ENCODE results near the gene SAMD5. TPM values are rescaled to one million over a fixed set of nuclear protein-coding genes. Genes with fewer than 3 reads are reported as not detected.

The SAMD5 gene
- polyA plus RNA-seq, 4 donors, result 2.7 to 16.5 (median 15.0) TPM

DNA sequence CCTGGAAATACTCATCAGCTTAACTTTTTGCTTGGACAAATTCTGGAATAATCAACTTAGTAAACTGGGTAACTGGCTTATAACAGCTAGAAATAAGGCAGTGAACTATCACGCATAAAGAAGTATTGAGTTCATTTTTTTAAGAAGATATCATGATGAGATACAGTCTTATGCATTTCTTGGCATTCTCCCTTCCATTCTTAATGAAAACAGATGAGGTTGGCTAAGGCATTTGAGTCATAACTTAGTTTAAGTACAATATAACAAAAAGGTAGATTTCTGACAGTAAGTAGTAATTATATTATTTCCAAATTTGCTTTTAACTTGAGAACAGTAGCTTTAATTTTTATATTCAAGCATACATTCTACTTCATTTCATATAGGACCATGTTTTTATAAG, 56.1 kb downstream of the SAMD5 start:
- DNase-seq (ENCODE audit: low read depth in 4 of 4, low spot score in 3 of 4), result no peak

GRCh38 chr6:147566244-147566898, 57.9 kb downstream of the SAMD5 start:
- DNase-seq (ENCODE audit: low read depth in 4 of 4, low spot score in 3 of 4), result no peak

DNA sequence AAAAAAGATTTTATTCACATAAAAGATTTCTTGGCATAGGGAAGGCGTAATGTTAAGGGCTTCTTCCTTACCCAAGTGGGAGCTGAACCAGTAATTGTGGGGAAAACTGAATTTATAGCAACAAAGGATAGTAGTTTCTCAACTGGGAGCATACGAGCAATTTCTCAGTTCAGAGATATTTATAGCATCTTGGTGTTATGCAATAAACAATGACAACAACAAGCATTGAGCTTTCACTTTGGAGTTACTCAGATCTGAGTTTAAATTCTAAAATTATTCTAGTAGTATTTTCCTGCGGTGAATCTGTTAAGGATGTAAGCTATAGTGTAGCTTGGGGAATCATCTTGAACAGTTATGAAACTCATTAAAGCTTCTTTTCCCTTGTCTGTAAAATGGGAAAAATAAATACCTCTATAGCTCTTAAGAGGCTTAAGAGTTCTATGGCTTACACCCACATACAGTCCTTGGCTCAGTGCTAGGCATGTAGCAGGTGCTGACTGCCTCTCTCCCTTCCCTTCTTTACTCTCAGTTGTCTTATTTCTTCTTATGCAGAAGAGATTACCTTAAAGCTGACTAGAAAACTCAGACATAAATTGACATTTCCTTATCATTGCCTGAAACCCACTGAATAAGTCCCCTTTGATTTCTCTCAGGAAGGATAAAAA, 58.8 kb downstream of the SAMD5 start:
- no peak for DNase-seq (ENCODE audit: low read depth in 4 of 4, low spot score in 3 of 4)

GRCh38 chr6:147569788-147570187, 61.3 kb downstream of the SAMD5 start:
- DNase-seq (ENCODE audit: low read depth in 4 of 4, low spot score in 3 of 4), result no peak

DNA sequence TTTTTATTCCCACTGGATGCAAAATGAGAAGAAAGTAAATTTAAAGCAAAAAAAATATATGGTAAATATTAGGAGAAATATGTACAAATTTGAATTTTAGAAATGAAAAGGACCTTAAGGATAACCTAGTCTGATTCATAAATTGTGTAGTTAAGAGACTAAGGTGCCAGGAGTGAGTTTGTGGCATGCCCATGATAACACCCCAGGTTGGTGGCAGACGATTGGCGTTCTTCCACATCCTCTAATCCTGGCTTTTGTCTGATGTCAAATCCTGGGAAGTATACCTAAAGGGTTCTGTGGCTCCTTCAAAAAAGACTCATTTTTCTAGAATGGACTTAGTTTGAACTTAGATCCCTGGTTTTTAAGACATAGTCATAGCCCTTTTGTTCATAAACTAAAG, 62.2 kb downstream of the SAMD5 start:
- DNase-seq (ENCODE audit: low read depth in 4 of 4, low spot score in 3 of 4), result no peak

GRCh38 chr6:147577488-147577887, 69.0 kb downstream of the SAMD5 start:
- DNase-seq (ENCODE audit: low read depth in 4 of 4, low spot score in 3 of 4), result no peak

GRCh38 chr6:147578159-147578558, 69.7 kb downstream of the SAMD5 start:
- no peak for DNase-seq (ENCODE audit: low read depth in 4 of 4, low spot score in 3 of 4)

- no peak for DNase-seq (ENCODE audit: low read depth in 4 of 4, low spot score in 3 of 4)
Measured at GRCh38 chr6:147578883-147579282, 70.4 kb downstream of the SAMD5 start.

DNA sequence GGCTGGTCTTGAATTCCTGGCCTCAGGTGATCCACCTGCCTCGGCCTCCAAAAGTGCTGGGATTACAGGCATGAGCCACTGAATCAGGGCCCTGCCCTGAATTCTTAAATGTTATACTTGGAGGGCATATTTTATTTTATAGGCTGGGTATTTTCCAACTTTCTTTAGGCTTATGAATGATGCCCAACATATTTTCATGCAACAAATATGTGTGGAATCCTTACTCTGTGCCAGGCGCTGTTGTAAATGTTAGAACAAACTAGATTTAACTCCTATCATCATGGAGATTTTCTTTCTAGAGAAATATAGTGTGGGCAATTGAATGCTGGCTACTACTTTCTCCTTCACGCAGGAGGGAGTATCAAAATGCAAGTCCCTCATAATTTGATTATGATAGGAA, 71.2 kb downstream of the SAMD5 start:
- DNase-seq (ENCODE audit: low read depth in 4 of 4, low spot score in 3 of 4), result no peak

GRCh38 chr6:147582991-147583390, 74.5 kb downstream of the SAMD5 start:
- no peak for DNase-seq (ENCODE audit: low read depth in 4 of 4, low spot score in 3 of 4)

DNA sequence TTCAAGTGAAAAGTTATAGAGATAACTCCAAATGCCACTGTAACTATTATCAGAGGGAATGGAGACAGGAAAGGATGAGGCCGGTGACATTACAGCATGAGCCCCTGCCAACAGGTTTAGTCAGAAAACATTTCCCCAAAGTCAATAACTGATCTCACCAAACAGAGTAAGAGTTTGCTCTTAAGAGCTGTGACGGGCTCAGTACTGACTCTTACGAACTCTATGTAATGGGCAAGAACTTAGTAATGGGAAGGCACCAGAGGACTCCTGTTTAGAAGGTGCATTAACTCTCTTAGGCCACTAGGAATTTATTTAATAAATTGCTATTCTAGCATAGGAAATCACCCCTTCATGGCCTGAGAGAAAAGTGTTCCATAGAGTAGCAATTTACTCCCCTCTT, 76.8 kb downstream of the SAMD5 start:
- no peak for DNase-seq (ENCODE audit: low read depth in 4 of 4, low spot score in 3 of 4)

DNA sequence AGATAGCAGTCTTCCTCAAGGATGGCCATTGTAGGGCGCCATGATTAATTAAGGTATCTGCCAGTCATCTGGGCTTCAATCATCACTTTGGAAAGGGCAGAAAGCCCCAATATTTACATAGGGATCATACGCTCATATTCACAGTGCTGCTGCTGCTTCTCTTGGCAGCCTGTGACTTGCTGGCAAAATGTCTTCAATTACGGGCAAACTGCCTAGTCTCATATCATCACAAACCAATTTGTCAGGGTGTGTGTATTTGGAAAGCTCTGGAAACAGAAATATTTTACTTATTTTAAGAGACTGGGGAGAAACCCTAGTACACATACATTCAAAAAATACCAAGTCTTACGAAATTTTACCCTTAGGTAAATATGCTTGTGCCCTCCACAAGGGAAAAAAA, 77.6 kb downstream of the SAMD5 start:
- no peak for DNase-seq (ENCODE audit: low read depth in 4 of 4, low spot score in 3 of 4)

DNA sequence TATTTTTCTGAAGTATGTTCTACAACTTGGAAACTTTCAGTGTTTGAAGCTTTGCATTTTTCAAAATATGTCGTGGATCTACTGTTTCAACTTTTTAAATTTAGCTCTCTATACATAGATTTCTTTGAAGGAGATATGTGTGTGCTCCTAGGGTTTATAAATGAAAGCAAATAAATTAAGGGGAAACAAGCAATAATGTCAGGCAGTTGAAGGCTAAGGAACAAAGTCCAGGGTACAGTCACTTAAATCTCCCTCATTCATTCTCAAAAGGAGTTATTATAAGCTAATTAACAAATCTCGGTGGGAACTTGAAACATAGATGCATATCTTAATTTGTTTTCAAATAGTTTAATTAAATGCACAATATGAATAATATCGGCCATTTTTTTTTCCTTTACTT, 79.4 kb downstream of the SAMD5 start:
- DNase-seq (ENCODE audit: low read depth in 4 of 4, low spot score in 3 of 4), result no peak

GRCh38 chr6:147588469-147588868, 80.0 kb downstream of the SAMD5 start:
- DNase-seq (ENCODE audit: low read depth in 4 of 4, low spot score in 3 of 4), result no peak

GRCh38 chr6:147589739-147590250, 81.3 kb downstream of the SAMD5 start:
- no peak for DNase-seq (ENCODE audit: low read depth in 4 of 4, low spot score in 3 of 4)

- DNase-seq (ENCODE audit: low read depth in 4 of 4, low spot score in 3 of 4), result no peak
Measured at GRCh38 chr6:147595961-147596360, 87.5 kb downstream of the SAMD5 start.

DNA sequence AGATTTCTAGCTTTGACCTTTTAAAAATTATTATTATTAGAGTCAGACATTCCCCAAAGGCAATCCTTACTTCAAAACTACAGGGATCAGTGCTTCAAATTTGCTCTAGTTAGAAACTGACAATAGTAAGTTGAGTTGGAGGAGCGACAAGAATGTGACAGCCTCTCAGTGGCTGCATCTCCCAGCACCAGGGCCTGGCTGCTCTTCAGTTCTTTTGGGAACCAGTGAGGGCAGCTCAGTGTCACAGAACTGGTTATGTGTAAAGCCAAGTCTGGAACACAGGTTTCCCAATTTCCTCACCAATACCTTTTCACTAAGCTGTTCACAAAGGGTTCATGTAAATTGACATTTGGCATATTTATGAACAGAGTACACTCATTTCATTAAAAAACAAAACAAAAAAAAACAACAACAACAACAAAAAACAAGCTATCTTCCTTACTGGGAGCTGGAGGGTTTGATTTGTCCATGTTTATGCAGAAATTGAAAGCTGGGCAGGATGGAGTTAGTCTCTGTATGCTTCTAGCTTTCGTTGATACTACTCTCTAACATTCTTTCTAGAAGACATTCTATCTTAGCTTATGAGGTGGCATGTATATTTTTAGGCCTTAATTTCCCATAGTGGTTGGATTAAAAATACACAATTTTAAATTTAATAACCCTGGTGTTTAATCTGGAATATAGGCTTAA, 95.0 kb downstream of the SAMD5 start:
- no peak for DNase-seq (ENCODE audit: low read depth in 4 of 4, low spot score in 3 of 4)

- no peak for DNase-seq (ENCODE audit: low read depth in 4 of 4, low spot score in 3 of 4)
Measured at GRCh38 chr6:147604373-147604772, 95.9 kb downstream of the SAMD5 start.

GRCh38 chr6:147611992-147612391, 103.5 kb downstream of the SAMD5 start:
- DNase-seq (ENCODE audit: low read depth in 4 of 4, low spot score in 3 of 4), result no peak

DNA sequence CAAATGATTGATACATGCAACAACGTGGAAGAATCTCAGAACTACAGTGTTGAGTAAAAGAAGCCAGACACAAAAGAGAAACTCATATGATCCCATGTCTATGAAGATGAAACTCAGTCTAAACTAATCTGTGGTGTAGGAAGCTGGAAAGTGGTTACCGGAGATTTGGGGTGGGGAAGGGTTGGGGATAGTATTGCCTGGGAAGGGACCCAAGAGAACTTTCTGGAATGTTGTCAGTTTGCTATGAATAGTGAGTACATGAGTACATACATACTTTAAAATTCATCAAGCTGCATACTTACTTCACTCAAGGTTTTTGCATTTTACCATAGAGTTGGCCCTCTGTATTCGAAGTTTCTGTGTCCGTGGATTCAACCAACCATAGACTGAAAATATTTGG, 106.0 kb downstream of the SAMD5 start:
- no peak for DNase-seq (ENCODE audit: low read depth in 4 of 4, low spot score in 3 of 4)

GRCh38 chr6:147615659-147616456, 107.4 kb downstream of the SAMD5 start:
- no peak for DNase-seq (ENCODE audit: low read depth in 4 of 4, low spot score in 3 of 4)

Data from left renal pelvis (tissue), 4 donors.